Measurements from ENCODE around the gene TIGD3.

GRCh38 chr11:65392899-65393298 is 38.3 kb downstream of the TIGD3 start:
- no peak for TF ChIP-seq CTCF (optimal IDR thresholded peaks at IDR 0.05 in 1 of 3, IDR thresholded peaks at IDR 0.05 in 1 of 3, conservative IDR thresholded peaks at IDR 0.05 in 1 of 3; ENCODE audit: extremely low read depth in 1 of 3, insufficient read depth in 2 of 3, low read length in 3 of 3)
- no peak for TF ChIP-seq EZH2 (IDR thresholded peaks at IDR 0.05; ENCODE audit: low read length)
